Transverse colon (tissue), 4 donors: ENCODE data around the gene SLC5A7.

Experiments used
- EP300 ChIP-seq: sonication (generic); formaldehyde crosslinking; IDR thresholded peaks from one replicate; pipeline ENCODE4 v1.6.1; 2017; ENCODE audit warnings: antibody characterized with exemption, low read depth
- POLR2A ChIP-seq: fragments of 450-650 bp; IDR thresholded peaks from one replicate; pipeline ENCODE4 v1.6.1; 2016; ENCODE audit warnings: antibody characterized with exemption, mild to moderate bottlenecking, moderate library complexity
- POLR2AphosphoS5 ChIP-seq, 3 donors: sonication (generic); formaldehyde crosslinking; IDR thresholded peaks; one replicate each; pipeline ENCODE4 v1.6.1; 2016; ENCODE audit warnings: antibody characterized with exemption in 3 of 3
- TF ChIP-seq, protein P1 (sequence below), 5 experiments: fragments of 200-600 bp in 3 of 5; fragments of 450-650 bp in 2 of 5; sonication (generic) in 3 of 5; IDR thresholded peaks; 1 replicate in 2 of 5; 2 replicates in 3 of 5; pipeline ENCODE4 v1.5.1; 2016 to 2017; ENCODE audit warnings: antibody characterized with exemption in 5 of 5, inconsistent platforms in 3 of 5, mild to moderate bottlenecking in 2 of 5, moderate library complexity in 1 of 5

DNA sequence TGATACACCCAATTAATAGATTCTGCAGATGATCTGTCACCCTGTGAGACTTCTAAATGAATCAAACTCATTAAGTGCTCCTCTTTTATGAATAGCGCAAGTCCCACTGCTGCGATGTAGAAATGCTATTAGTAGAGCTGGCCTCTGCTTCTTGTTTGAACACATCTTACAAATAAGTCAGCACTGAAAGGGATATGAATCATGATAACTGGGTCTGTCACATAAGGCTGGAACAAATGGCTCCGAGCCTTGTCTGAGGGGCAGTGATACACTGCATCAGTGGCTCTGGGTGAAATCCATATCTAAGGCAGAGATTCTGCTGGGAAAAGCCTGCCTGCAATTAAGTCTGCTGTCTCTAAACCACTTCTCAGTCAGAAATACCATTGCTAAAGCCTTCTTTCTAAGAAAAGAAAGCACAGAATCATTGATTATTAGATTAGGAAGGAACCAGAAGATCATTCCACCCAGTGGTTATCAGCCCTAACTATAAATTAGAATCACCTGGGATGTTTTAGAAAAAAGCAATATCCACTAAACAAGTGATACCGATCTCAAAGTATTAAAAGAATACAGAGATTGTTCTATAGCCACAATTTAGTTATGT lies 75.2 kb downstream of the SLC5A7 start:
- TF ChIP-seq, protein P1, sequence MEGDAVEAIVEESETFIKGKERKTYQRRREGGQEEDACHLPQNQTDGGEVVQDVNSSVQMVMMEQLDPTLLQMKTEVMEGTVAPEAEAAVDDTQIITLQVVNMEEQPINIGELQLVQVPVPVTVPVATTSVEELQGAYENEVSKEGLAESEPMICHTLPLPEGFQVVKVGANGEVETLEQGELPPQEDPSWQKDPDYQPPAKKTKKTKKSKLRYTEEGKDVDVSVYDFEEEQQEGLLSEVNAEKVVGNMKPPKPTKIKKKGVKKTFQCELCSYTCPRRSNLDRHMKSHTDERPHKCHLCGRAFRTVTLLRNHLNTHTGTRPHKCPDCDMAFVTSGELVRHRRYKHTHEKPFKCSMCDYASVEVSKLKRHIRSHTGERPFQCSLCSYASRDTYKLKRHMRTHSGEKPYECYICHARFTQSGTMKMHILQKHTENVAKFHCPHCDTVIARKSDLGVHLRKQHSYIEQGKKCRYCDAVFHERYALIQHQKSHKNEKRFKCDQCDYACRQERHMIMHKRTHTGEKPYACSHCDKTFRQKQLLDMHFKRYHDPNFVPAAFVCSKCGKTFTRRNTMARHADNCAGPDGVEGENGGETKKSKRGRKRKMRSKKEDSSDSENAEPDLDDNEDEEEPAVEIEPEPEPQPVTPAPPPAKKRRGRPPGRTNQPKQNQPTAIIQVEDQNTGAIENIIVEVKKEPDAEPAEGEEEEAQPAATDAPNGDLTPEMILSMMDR (IDR thresholded peaks at IDR 0.05), result no peak
- no peak for TF ChIP-seq POLR2AphosphoS5 (IDR thresholded peaks at IDR 0.05)
- no peak for TF ChIP-seq POLR2A
- no peak for TF ChIP-seq EP300
